G401 (cell line): Measurements from ENCODE around the gene LRRC2. TPM values are rescaled to one million over a fixed set of nuclear protein-coding genes. Genes with fewer than 3 reads are reported as not detected.

Experiments used
- DNase-seq: peaks from one replicate; pipeline ENCODE4 v3.0.0-alpha.2; 2015; ENCODE audit warnings: low spot score
- in situ Hi-C: cut with HindIII; loops from 2 replicates; pipeline ENCODE4 v1.10.0; 2016; ENCODE audit warnings: low sequenced_read_pairs, mixed read lengths
- total RNA-seq: library from RNA; depleted of rRNA; stranded (reverse); fragments of >200 nt; shearing (Covaris generic); gene quantifications from 2 replicates; pipeline ENCODE4 v1.2.3, GENCODE V29; 2014; rRNA removed

LRRC2 gene
- total RNA-seq, 1 experiment from 2014 or later: not detected

- no peak for DNase-seq
- in situ Hi-C loops: no loop called here
These were observed 96.3 kb downstream of the LRRC2 start for GRCh38 chr3:46469680-46470357.

GRCh38 chr3:46468753-46469600, 97.1 kb downstream of the LRRC2 start:
- in situ Hi-C loops: no loop called here

DNA sequence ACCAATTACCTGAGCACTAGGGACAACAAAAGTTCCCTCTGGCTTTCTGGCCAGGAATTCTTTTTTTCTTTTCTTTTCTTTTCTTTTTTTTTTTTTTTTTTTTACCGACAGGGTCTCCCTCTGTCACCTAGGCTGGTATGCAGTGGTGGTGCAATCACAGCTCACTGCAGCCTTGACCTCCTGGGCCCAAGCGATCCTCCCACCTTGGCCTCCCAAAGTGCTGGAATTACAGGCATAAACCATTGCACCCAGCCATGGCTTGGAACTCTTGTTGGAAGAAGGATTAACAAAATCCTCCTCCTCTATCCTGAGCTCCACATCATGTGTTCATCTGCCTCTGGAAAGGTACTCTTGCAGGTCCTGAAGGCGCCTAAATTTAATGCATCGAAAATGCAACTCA, 98.5 kb downstream of the LRRC2 start:
- no peak for DNase-seq

More at GRCh38 chr3:46468753-46469600, 97.1 kb downstream of the LRRC2 start:
- DNase-seq: no peak

GRCh38 chr3:46466871-46467403, 99.2 kb downstream of the LRRC2 start:
- in situ Hi-C loops: no loop called here
- DNase-seq: no peak

More for the DNA sequence above, 98.5 kb downstream of the LRRC2 start:
- in situ Hi-C loops: no loop called here

- DNase-seq: no peak
- in situ Hi-C loops: no loop called here
These were observed 99.8 kb downstream of the LRRC2 start for GRCh38 chr3:46466273-46466672.

Other genes with a start within 250 kb of the LRRC2 start
- not detected in 2 replicates for gene CCR2, start 212.2 kb downstream of the LRRC2 start, total RNA-seq
- gene CCR5, start 195.4 kb downstream of the LRRC2 start, total RNA-seq: 0.20 and 0.31 TPM in 2 replicates
- gene CCRL2, start 159.0 kb downstream of the LRRC2 start, total RNA-seq: 0.98 and 3.2 TPM in 2 replicates
- not detected in 2 replicates for gene LTF, start 101.4 kb downstream of the LRRC2 start, total RNA-seq
- gene RTP3, start 68.3 kb downstream of the LRRC2 start, total RNA-seq: not detected in 2 replicates
- gene FAM240A, start 46.2 kb upstream of the LRRC2 start, total RNA-seq: not detected in 2 replicates
- gene ALS2CL, start 127.4 kb upstream of the LRRC2 start, total RNA-seq: 0.20 and 0.31 TPM in 2 replicates
- gene TMIE, start 135.1 kb upstream of the LRRC2 start, total RNA-seq: not detected in 2 replicates
- not detected in 2 replicates for gene PRSS50, start 151.6 kb upstream of the LRRC2 start, total RNA-seq